ENCODE results near the gene KLKB1.
"Not testable (repeated sequence)": the region's sequence is repeated elsewhere in the genome, so short reads cannot be mapped to it uniquely, and the experiment has no call there.

The KLKB1 gene

GRCh38 chr4:186236126-186236525 is 8.8 kb downstream of the KLKB1 start:
- no peak for DNase-seq (ENCODE audit: extremely low spot score)
- POLR2A ChIA-PET, result no interaction called here
- CTCF ChIA-PET, result no interaction called here
- TF ChIP-seq, protein P1, sequence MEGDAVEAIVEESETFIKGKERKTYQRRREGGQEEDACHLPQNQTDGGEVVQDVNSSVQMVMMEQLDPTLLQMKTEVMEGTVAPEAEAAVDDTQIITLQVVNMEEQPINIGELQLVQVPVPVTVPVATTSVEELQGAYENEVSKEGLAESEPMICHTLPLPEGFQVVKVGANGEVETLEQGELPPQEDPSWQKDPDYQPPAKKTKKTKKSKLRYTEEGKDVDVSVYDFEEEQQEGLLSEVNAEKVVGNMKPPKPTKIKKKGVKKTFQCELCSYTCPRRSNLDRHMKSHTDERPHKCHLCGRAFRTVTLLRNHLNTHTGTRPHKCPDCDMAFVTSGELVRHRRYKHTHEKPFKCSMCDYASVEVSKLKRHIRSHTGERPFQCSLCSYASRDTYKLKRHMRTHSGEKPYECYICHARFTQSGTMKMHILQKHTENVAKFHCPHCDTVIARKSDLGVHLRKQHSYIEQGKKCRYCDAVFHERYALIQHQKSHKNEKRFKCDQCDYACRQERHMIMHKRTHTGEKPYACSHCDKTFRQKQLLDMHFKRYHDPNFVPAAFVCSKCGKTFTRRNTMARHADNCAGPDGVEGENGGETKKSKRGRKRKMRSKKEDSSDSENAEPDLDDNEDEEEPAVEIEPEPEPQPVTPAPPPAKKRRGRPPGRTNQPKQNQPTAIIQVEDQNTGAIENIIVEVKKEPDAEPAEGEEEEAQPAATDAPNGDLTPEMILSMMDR (IDR thresholded peaks at IDR 0.05; ENCODE audit: control extremely low read depth, extremely low read depth, low read depth, missing control alignments), result no peak

GRCh38 chr4:186240452-186240847 is 13.1 kb downstream of the KLKB1 start:
- CTCF ChIA-PET, result no interaction called here
- DNase-seq (ENCODE audit: extremely low spot score), result no peak
- POLR2A ChIA-PET, result no interaction called here
- TF ChIP-seq, protein P1 (IDR thresholded peaks at IDR 0.05; ENCODE audit: control extremely low read depth, extremely low read depth, low read depth, missing control alignments), result no peak

- DNase-seq (ENCODE audit: extremely low spot score), result no peak
- CTCF ChIA-PET, result no interaction called here
These were observed 13.7 kb downstream of the KLKB1 start for GRCh38 chr4:186240848-186241491.

DNA sequence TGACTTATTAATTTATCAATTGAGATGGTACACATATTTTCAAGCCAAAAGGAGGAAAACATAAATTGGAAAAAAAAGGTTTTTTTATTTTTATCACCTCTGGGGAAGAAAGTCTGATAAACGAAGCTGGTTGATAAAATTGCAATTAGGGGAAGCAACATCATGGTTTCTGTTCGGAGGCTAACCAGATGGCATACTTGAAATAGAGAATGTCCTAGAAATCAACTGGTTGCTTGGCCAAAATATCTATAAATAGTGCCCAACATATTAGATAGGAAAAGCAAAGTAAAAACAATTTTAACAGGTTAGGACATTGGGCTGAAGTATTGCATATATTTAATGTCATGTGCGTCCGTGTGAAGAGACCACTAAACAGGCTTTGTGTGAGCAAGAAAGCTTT is 14.3 kb downstream of the KLKB1 start:
- no peak for DNase-seq (ENCODE audit: extremely low spot score)
- CTCF ChIA-PET, result no interaction called here
- POLR2A ChIA-PET, result no interaction called here

More at GRCh38 chr4:186240848-186241491, 13.7 kb downstream of the KLKB1 start:
- TF ChIP-seq, protein P1 (IDR thresholded peaks at IDR 0.05; ENCODE audit: control extremely low read depth, extremely low read depth, low read depth, missing control alignments), result no peak
- POLR2A ChIA-PET, result no interaction called here

GRCh38 chr4:186242031-186242430 is 14.7 kb downstream of the KLKB1 start:
- CTCF ChIA-PET; DNase-seq (ENCODE audit: extremely low spot score); POLR2A ChIA-PET: not testable (repeated sequence)

More for the DNA sequence above, 14.3 kb downstream of the KLKB1 start:
- TF ChIP-seq, protein P1 (IDR thresholded peaks at IDR 0.05; ENCODE audit: control extremely low read depth, extremely low read depth, low read depth, missing control alignments), result no peak

DNA sequence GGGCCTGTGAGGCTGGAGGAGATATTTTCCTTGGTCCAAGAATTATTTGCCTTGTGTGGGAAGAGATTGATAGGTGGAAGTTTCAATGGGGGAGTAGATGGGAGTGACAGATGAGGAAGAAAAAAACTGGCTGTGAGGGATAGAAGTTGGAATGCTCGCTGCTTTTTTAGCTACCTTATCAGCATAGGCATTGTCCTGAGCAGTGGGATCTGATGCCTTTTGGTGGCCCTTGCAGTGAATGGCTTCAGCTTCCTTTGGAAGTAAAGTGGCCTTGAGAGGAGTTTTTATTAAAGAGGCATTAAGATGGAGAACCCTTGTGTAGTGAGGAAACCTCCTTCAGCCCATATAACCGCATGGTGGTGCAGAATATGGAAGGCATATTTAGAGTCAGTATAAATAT is 16.0 kb downstream of the KLKB1 start:
- ChIA-PET POLR2A (no interaction called here), CTCF (no interaction called here)
- TF ChIP-seq, protein P1 (IDR thresholded peaks at IDR 0.05; ENCODE audit: control extremely low read depth, extremely low read depth, low read depth, missing control alignments), result no peak
- DNase-seq (ENCODE audit: extremely low spot score), result no peak

DNA sequence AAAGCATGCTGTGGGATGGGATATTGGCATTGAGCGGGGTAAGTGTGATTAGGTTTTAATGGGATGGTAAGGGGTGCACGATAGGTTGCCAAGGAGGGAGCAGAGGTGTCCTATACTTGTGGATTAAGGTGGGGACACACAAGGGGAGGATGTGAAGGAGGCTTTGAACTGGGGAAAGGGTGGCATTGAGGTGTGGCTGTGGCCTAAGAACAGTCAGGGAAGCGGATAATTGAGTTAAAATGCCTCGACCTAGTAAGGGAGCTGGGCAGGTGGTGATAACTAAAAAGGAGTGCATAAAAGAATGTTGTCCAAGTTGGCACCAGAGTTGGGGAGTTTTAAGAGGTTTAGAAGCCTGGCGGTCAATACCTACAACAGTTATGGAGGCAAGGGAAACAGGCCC is 17.5 kb downstream of the KLKB1 start:
- POLR2A ChIA-PET, result no interaction called here

DNA sequence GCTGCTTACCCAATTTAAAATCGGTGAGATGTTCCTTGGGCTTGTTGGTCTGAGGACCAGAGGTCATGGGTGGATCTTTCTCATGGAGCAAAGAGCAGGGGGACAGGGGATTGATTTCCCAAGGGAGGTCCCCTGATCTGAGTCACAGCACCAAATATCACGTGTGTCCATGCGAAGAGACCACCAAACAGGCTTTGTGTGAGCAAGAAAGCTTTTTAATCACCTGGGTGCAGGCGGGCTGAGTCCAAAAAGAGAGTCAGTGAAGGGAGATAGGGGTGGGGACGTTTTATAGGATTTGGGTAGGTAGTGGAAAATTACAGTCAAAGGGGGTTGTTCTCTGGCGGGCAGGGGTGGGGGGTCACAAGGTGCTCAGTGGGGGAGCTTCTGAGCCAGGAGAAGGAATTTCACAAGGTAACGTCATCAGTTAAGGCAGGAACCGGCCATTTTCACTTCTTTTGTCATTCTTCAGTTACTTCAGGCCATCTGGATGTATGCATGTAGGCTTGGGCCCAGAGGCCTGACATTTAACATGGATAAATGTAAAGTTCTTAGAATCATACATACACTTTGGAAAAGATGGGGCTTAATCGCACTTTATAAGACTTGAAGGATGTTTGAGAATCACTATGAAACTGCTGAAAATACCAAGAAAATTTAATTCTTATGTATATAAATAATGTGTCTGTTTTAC is 19.9 kb downstream of the KLKB1 start:
- POLR2A ChIA-PET; DNase-seq (ENCODE audit: extremely low spot score); CTCF ChIA-PET: not testable (repeated sequence)

More for the DNA sequence above, 17.5 kb downstream of the KLKB1 start:
- CTCF ChIA-PET, result no interaction called here
- TF ChIP-seq, protein P1 (IDR thresholded peaks at IDR 0.05; ENCODE audit: control extremely low read depth, extremely low read depth, low read depth, missing control alignments), result no peak
- DNase-seq (ENCODE audit: extremely low spot score), result no peak

All from GM10248 (cell line).